NT2/D1 (cell line): Measurements from ENCODE around the gene CLEC16A.

Experiments used
- SUZ12 ChIP-seq: IDR thresholded peaks from 2 replicates; pipeline ENCODE4 v1.6.1; 2011; ENCODE audit not compliant: insufficient read length, insufficient read depth; ENCODE audit errors: extremely low read depth
- YY1 ChIP-seq: IDR thresholded peaks from 2 replicates; pipeline ENCODE4 v1.6.1; 2011; ENCODE audit not compliant: insufficient read length, insufficient read depth

DNA sequence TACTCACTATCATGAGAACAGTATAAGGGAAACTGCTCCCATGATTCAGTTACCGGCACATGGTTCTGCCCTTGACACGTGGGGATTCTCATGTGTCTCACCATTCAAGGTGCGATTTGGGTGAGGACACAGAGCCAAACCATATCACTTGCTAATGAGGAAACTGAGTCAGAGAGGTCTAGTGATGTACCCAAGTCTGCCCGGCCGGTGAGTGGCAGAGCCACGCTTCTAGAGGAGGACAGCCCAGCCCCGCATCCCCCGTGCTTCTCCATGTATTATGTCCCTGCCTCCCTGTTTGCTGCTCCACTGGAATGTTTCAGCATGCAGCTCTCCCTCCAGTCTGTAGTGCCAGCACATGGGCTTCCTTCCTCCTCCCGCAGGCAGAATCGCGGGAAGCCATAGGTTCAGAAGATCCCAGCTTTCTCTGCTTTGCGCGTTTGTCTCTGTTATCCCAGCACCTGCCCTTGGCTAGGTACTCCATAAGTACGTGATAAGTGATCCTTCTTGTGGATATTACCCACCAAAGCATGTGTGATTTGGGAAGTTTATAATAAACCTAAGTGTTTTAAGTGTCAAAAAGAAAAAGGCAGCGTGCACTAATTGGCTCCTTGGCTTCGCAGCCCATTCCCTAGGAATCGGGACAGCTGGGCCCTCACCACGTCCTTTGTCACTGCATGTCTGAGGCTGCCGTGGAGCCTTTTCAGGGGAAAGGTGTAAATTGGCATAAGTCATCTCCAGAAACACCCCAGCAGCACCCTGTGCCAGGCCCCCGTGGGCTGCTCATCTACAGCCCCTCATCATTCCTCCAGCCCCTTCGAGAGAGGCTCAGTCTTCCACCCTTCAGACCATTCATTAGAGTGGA, 103.8 kb downstream of the CLEC16A start:
- TF ChIP-seq YY1 (no peak), SUZ12 (no peak)
